NCI-H82 (cell line): Measurements from ENCODE around the gene ST14.
A peak's percentile ranks its signal among the peaks of the same experiment; 100 is the strongest.
"Not testable (repeated sequence)": the region's sequence is repeated elsewhere in the genome, so short reads cannot be mapped to it uniquely, and the experiment has no call there.

Source experiments
- DNase-seq: peaks from one replicate; lab custom pipeline; 2025; lab: John Stamatoyannopoulos, UW

Gene ST14

DNA sequence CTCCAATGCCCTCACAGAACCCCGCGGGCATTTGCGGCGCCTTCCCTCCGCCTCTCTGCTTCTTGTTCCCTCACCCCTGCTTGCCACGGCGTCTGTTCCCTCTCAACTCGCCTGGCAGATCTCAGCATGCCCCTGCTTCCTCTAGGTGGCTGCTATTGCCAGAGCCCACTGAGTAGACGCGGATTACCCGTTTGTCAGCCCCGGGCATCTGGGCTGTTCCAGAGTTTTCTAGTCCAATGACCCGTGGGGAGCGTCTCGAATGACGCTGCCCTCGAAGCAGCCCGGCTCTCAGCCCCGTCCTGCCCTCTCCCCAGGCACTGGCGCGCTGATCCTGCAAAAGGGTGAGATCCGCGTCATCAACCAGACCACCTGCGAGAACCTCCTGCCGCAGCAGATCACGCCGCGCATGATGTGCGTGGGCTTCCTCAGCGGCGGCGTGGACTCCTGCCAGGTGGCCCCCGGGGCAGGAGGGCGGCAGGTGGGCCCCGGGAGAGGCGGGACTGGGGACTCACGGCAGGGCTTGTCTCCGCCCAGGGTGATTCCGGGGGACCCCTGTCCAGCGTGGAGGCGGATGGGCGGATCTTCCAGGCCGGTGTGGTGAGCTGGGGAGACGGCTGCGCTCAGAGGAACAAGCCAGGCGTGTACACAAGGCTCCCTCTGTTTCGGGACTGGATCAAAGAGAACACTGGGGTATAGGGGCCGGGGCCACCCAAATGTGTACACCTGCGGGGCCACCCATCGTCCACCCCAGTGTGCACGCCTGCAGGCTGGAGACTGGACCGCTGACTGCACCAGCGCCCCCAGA lies 49.7 kb downstream of the ST14 start:
- no peak for DNase-seq

DNA sequence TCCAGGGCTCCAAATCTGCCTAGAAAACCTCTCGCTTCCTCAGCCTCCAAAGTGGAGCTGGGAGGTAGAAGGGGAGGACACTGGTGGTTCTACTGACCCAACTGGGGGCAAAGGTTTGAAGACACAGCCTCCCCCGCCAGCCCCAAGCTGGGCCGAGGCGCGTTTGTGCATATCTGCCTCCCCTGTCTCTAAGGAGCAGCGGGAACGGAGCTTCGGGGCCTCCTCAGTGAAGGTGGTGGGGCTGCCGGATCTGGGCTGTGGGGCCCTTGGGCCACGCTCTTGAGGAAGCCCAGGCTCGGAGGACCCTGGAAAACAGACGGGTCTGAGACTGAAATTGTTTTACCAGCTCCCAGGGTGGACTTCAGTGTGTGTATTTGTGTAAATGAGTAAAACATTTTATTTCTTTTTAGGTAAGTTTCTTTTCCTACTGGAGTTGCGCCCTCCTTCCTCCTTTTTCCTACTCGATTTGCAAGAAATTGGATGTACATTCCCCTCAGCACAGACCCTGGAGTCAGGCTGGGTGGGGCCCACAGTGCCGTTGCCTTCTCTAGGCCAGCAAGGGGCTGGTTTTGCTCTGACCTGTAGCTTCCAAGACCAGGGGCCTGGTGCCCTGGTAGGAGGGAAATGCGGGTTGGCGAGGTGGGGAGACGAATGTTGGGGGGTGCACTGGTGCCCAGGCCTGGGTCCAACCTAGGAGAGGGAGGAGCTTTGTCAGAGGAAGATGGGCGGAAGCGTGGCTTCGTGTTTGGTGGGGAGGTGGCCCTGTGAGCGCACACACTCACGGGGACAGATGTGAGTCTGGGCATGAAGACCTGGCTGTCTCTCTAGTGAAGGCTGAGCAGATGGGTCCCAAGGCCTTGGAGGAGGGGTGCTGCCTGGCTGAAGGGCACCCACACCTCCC lies 50.6 kb downstream of the ST14 start:
- DNase-seq, result no peak

DNA sequence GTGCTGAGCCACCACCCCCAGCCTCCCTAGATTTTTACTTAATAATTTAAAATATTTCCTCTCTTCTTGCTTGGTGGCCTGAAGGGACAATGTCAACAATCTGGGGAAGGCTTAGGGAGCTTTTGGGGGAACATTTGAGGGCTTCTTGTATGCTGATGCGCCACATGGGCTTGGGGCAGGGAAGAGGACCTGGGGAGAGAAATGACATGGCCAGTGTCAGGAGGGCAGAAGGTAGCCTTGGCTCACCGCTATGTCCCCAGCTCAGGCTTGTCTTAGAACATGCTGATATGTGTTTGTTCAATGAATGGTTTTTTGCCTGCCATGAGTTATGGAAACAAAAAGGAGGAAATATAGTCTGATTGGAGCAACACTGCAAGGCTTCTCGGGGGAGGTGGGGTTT lies 51.6 kb downstream of the ST14 start:
- no peak for DNase-seq

DNA sequence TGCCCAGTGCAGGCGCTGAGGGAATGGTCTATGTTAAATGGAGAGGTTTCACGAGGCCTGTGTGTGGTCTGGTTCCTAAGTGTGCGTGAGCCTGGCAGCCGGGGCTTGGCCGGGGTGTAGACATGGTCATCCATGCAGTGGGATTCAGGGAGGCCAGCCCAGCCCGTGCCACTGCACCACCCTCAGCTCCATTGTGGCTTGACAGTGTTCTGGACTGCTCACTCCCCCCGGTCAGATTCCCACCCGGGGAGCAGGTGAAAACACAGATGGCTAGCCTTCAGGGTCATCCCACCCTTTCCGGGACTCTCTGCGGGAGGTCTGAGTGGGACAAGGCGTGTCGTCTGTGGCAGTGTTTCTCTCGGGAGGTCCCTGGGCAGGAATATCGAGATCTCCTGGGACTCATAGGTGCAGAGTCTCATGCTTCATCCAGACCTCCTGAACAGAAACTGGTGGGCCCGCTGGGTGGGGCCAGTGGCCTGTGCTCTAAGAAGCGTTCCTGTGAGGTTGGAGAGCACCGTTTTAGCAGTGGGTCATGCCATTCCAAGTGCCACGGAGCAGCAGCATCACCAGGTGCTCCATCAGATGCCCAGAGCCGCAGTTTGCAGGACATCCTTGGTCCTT lies 52.3 kb downstream of the ST14 start:
- no peak for DNase-seq

DNA sequence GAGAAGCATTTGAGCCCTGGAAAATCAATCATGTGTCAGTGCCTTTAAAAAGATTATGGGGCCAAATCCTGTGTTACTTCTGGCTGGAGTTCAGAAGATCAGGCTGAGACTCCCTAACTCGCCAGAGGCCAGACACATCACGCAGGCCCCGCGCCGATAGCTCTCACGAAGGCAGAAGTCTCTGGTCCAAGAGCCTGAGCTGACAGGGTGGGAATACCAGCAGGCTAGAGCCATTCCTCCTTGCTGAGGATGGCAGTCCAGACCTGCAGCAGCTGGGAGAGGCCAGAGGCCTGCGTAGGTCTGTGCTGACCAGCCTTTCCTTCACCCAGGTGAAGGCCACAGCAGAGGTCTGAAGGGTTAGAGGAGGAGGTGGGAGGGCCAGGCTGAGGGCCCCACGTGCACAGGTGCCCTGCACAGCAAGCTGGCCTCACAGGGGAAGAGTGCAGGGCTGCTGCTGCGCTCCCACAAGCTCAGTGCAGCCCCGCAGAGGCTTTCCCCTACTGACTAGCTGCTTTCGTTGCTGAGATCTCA lies 52.9 kb downstream of the ST14 start:
- DNase-seq, result peak; percentile 78

DNA sequence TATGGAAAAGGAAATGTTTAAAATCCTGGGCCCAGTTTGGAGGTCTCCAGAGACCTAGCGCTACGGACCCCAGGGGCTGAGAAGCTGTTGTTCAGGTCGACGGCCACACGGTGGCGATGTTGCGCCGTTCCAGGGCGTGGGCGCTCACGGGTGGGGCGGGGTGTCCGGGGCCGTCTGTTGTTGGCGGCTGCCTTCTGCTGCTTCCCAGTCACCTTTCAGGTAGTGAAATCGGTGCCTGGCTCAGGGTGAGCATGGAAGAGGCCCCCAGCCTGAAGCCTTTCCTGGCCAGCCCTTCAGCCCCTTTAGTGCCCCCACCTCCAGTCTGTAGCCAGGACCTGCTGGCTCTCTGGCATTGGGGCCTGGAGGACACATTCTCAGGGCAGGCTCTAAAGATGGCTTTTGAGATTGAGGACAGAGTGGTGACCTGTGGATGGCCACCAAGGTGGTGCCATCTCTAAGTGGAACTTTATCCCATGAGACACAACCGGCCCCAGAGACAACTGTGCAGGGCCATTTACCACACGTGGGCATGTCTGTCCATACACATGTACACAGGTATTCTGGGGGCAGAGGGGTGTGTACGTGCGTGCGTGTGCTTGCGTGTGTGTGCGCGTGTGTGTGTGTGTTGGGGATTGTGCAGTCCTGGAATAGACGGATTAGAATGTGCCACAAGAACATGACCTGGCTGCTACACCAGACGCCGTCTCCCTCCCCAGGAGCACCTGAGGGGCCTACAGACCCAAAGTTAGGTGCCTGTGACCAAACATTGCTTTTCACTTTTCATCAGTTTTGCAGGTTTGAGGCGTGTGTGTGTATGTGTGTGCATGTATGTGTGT lies 53.8 kb downstream of the ST14 start:
- peak; percentile 73 for DNase-seq

DNA sequence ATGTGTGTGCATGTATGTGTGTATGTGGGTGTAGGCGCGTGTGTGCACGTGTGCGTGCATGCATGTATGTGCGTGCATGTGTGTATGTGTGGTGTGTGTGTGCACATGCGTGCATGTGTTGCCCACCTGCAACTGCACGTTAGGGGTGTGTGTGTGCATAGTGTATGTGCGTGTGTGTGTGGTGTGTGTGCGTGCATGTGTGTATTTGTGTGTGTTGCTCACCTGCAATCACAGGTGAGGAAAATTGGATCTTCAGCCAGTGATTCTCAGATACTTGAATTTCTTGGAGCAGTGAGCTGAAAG lies 54.3 kb downstream of the ST14 start:
- no peak for DNase-seq

DNA sequence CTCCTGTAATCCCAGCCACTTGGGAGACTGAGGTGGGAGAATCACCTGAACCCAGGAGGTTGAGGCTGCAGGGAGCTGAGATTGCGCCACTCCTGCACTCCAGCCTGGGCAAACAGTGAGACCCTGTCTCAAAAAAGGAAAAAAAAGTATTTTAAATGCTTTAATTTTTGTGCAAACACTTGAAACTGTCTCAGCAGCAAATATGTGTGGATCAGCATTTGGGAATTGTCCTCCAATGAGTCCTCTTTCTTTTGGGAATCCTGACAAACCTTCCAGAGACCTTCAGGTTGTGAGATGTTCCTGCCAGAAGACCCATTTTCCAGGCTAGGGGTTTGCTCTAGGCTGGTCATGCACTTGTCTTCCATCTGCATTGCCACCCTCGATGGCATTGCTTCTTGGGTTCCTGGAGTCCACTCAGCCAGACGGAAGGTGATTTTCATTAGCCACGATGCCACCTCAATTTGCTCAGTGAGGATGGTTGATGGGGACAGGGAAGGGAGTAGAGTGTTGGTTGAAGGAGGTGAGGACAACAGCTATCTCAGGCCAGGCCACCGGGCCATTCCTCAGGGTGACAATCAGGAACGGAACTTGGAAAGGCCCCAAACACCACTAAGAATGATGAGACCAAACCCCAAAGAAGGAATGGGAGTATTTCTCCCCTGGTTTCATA lies 55.4 kb downstream of the ST14 start:
- no peak for DNase-seq

DNA sequence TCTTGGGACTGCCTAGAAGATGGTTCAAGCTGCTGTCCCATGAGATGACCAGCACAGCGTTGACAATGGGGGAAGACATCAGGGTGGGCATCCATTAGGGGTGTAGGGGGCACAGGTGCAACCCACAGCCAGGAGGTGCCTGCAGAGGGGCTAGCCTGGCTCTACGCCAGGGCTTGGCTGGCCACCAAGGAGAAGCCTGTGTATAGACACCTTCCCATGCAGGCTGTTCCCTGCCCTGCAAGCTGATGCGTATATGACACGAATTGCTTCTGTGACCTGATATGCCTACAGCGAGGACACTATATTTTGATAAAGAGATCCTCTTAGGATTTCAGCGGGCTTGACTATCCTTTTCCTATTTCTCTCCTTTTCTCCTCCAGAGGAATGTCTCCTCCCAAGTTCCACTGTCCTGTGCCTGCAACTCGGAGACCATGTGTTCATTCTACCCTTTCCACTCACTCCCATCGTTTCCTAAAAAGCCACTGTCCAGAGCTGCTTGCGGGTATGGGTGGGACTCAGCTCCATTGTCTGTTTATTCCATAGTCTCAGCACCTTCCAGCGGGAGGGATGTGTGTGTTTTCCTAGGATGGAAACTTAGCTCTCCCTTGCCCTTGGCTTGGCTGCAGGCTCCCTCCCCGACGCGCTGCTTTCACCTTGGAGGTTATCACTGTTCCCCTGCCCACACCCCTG lies 56.1 kb downstream of the ST14 start:
- no peak for DNase-seq

DNA sequence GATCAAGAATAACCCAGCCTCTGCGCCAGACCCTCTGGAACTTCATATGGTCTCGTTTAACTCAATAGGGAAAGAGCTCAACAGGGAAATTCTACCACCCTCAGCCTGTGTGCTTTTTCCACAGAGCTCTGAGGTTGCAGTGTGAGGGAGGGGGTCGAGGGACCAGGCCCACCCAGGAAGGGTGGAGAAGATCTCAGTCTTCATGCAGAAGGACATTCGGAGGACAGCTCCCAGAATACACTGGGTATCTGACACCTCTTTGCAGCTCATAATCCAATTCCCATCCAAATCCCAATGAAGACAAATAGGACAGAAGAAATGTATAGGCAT lies 56.6 kb downstream of the ST14 start:
- DNase-seq, result no peak

DNA sequence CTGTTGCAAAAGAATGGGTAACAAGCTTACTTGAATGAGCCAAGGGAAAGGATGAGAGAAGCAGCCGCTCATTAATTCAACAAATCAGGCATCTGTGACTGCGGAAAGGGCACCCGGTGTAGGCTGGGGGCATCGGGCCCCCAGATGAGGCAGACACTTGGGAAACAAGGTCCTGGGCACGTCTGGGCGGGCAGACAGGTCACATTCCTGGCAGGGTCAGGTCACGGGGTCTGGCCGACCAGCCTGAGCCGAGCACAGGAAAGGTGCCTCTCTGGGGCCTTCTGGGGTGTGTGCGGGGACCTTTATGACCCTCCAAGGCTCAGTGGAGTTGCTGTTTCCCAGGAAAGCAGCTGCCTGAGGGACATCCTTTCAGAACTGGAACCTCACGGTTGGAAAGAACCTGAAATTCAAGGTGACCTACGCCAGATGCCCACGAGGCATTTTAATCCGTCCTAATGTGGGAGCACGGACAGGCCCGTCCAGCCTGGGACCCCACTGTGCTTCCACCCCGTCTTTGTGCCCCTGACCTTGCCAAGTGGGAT lies 57.1 kb downstream of the ST14 start:
- no peak for DNase-seq

DNA sequence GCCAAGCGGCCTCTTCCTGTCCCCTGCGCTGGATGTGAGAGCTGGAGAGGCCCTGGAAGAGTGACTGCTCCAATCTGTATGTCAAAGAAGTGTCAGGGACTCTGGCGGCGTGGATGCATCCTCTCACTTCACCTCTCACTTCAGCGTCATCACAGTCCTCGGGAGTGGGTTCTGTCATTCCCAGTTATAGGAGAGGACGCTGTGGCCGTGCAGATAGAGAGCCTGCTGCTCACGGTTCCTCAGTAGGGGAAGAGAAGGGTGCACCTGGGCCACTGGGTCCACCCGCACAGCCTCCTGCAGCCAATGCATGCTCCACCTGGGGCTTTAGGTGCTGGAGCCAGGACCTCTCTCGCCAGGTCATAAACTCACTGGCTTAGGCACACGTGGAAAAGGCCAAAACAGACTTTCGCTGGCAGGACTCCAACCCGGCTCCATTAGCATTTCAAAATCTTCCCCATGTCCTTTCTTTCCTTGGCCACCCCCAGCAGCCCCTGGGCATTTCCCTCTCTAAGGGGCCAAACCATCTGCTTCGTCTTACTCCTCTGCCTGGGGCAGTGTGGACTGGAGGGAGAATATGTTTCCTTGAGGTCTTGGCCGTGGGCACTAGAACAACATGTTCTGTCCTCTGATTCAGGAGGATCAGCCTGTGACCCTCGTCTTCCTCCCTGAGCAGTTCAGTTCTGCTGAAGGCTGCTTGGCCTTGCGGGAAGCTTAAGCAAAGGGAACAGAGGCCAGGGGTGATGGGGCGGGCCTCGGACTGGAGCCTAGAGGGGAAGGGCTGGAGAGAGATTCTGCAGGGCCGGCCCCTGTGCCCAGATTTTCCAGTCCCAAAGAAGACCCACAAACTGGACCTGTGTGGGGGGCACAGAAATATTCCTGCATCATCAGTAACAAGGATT lies 57.8 kb downstream of the ST14 start:
- no peak for DNase-seq

DNA sequence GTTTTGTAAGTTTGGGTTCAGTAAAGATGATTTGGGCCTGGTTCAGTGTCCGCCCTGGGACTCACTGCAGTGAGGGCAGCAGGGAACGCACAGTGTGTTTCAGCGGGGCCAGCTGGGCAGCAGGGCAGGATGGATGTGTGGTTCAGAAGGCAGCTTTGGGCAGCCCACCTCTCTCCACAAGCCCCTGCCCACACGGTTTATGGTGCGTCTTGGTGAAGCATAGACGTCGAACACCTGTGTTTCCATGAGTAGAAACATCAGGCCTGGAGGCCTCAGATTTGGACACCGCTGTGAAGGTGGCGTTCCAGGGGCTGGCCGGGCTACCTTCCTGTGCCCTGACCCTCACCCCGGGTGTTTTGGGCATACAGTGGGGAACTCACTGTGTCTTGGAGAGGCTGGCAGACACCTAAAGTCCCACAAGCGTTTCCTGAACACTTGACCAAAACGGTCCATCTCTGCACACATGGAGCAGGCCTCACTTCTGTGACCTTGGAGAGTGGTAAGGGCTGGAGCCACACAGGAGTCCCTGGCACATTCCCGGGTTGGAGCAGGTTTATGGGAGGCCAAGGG lies 59.0 kb downstream of the ST14 start:
- no peak for DNase-seq

DNA sequence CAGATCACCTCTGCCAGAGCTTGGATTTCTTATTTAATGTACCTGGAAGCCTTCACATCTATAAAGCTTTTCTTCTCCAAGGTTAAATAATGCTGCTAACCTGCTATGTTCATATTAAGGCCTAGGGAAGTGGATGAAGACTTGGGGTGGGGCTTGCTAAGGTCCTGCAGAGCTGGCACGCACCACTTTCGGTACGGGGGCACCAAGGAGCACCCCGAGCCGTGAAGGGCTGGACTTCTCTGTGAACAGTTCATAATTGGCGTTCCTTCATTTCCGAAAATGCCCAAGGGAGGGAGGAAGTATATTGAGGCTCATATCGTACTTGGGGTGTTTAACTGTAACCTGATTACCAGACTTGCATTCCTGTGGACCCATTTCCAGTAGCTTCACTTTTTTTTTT lies 59.6 kb downstream of the ST14 start:
- DNase-seq, result no peak

DNA sequence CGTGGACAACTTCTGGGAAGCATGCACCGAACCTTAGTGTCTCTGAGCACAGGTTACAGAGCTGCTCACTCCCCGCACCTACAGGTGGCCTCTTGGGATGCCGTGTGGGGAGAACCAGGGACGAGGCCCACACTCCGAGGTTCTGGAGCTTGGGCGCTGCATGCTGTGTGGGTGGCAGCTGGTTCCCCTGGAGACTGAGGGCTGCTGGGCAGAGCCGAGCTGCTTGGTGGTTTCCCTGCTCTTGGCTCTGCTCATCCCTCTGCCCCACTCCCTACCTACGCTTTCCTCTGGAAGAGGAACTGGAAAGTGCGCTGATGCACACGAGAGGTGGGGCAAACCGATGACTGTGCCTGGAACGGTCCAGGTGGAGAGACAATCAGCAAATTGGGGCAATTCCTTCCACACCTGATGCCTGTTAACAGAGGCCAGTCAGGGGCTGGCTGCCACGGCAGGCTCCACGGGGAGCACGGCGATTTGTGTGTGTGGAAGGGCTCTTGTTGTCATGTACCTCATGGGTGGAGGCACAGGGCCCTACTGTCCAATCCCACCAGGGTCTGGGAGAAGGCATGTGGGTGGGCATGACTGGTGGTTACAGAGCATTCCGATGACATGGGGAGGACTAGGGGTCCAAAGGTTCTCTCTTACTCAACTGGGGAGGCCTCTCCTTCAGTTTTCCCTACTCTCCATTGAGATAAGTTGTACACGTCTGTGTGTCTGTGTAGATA lies 60.9 kb downstream of the ST14 start:
- no peak for DNase-seq

DNA sequence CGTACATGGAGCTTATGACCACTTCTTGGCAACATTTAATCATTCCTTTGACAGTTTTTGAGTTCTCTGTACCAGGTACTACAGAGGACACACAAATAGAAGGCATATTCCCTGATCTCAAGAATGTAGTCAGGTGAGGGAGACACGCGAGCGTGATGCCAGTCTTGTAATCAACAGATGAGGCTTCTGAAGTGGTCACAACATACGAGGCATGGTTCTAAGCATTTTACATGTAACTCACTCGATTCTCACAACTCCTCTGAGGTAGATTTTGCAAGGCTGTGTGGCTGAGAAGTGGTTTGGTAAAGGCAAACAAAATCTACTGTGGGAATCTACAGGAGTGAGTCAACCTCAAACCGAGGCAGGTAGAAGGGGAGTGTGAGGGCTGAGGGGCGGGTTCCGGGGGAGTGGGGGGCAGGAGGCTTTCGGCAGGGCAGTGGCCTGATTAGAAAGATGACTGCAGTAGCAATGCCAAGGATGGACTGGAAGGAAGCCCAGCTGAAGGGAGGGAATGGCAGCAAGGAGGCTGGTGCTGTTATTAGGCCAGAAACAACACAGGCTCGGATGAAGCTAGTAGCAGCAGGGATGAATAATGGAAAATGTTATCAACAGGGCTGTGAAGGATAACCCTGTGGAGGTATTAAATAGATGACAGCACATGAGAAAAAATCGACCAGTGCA lies 63.8 kb downstream of the ST14 start:
- no peak for DNase-seq

DNA sequence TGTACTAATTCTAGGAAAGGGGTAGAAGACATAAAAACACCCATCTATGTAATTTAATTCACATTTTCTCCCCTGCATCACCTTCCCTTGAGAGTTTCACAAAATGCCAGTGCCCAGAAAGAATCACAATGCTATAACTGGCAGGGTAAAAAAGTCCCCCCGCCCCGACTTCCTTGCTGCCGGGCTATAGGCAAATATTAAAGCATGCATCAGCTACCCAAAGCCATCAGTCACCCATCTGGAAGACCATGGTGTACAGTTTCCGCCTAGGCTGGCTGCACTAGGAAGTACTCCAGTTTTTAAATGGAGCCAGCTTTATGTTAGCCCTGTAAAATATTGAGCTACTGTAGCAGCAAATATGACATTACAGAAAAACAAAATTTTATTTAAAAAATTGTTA lies 67.8 kb downstream of the ST14 start:
- no peak for DNase-seq

DNA sequence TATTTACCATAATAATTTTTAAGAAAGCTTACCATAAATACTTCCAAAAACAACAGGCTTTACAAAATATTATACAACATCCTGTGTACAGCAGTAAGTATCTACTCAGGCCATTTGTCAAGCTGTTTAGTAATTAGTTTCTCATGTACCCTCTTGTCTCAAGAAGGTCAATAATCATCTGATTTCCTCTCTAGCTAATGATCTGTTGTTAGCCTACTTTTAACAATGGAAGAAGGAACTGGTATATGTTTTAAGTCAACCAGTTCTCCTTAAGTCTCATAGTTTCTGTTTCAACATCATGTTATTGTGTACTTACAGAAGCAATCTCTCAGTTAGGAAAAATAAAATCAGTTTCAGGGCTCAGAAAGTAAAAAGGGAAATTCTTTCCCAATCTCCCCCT lies 73.9 kb downstream of the ST14 start:
- DNase-seq, result not testable (repeated sequence)
